Stimulated activated CD4-positive, alpha-beta T cell treated with anti-CD3 and anti-CD28 coated beads, Interleukin-15, amount 100 ng/mL, for 48 hours (primary cell): ENCODE results near the gene TERT.
A peak's percentile ranks its signal among the peaks of the same experiment; 100 is the strongest.

ENCODE experiments used
- DNase-seq, 2 donors: peaks; one replicate each; pipeline ENCODE4 v3.0.0-alpha.2; 2020; ENCODE audit warnings: low read depth in 2 of 2

TERT gene

GRCh38 chr5:1318659-1319251 lies 23.9 kb upstream of the TERT start:
- DNase-seq: no peak

GRCh38 chr5:1317921-1318565 lies 23.2 kb upstream of the TERT start:
- no peak for DNase-seq

GRCh38 chr5:1316588-1317340 lies 21.9 kb upstream of the TERT start:
- DNase-seq: no peak

- peak in 1 of 2 donors; percentile 42 for DNase-seq
These were observed 21.1 kb upstream of the TERT start for GRCh38 chr5:1315709-1316587.

GRCh38 chr5:1315018-1315708 lies 20.3 kb upstream of the TERT start:
- no peak for DNase-seq

GRCh38 chr5:1314564-1314982 lies 19.7 kb upstream of the TERT start:
- DNase-seq: no peak

GRCh38 chr5:1312993-1313833 lies 18.3 kb upstream of the TERT start:
- DNase-seq: no peak

GRCh38 chr5:1312206-1312605 lies 17.3 kb upstream of the TERT start:
- no peak for DNase-seq

- no peak for DNase-seq
These were observed 16.7 kb upstream of the TERT start for GRCh38 chr5:1311439-1312055.

GRCh38 chr5:1310118-1310517 lies 15.2 kb upstream of the TERT start:
- DNase-seq: no peak

GRCh38 chr5:1304033-1304432 lies 9.2 kb upstream of the TERT start:
- no peak for DNase-seq

- no peak for DNase-seq
These were observed 7.4 kb upstream of the TERT start for GRCh38 chr5:1302258-1302657.

GRCh38 chr5:1300581-1301083 lies 5.8 kb upstream of the TERT start:
- no peak for DNase-seq

GRCh38 chr5:1299961-1300360 lies 5.1 kb upstream of the TERT start:
- DNase-seq: no peak

- no peak for DNase-seq
These were observed 4.6 kb upstream of the TERT start for GRCh38 chr5:1299511-1299850.

- no peak for DNase-seq
These were observed 4.0 kb upstream of the TERT start for GRCh38 chr5:1298723-1299510.

GRCh38 chr5:1298067-1298551 lies 3.2 kb upstream of the TERT start:
- no peak for DNase-seq

GRCh38 chr5:1297243-1297642 lies 2.4 kb upstream of the TERT start:
- DNase-seq: no peak

GRCh38 chr5:1295650-1296037 lies 776 bp upstream of the TERT start:
- no peak for DNase-seq
